Esophagus (tissue), 2 donors: ENCODE results near the gene TBC1D19. TPM values are rescaled to one million over a fixed set of nuclear protein-coding genes. Genes with fewer than 3 reads are reported as not detected.

Experiments used
- H3K27ac ChIP-seq, 2 donors: one replicate each; pipeline ENCODE4 v1.5.1; 2013; ENCODE audit warnings: low read depth in 2 of 2, mild to moderate bottlenecking in 2 of 2, inconsistent platforms in 1 of 2, low read length in 1 of 2, moderate library complexity in 1 of 2
- H3K27me3 ChIP-seq, 2 donors: one replicate each; pipeline ENCODE4 v1.6.1; 2013; ENCODE audit warnings: low read length in 2 of 2, control low read depth in 1 of 2, mild to moderate bottlenecking in 1 of 2; ENCODE audit not compliant: insufficient read depth in 2 of 2, control insufficient read depth in 1 of 2
- H3K36me3 ChIP-seq, 2 donors: one replicate each; pipeline ENCODE4 v1.6.1; 2013; ENCODE audit warnings: low read length in 1 of 2; ENCODE audit not compliant: control insufficient read depth in 2 of 2, insufficient read depth in 2 of 2
- H3K4me1 ChIP-seq, 2 donors: one replicate each; pipeline ENCODE4 v1.6.1; 2013; ENCODE audit warnings: low read length in 1 of 2; ENCODE audit not compliant: control insufficient read depth in 2 of 2, insufficient read depth in 2 of 2
- H3K4me3 ChIP-seq, 2 donors: one replicate each; pipeline ENCODE4 v1.5.1; 2013; ENCODE audit warnings: low read length in 2 of 2, mild to moderate bottlenecking in 2 of 2, low read depth in 1 of 2, moderate library complexity in 1 of 2
- H3K9me3 ChIP-seq, 2 donors: one replicate each; pipeline ENCODE4 v1.6.1; 2013; ENCODE audit warnings: mild to moderate bottlenecking in 2 of 2, low read depth in 1 of 2, low read length in 1 of 2, moderate library complexity in 1 of 2; ENCODE audit not compliant: control insufficient read depth in 2 of 2, insufficient read depth in 1 of 2
- WGBS, 2 donors: extraction: QIAGEN DNeasy Blood & Tissue Kit; methylation state at CpG; one replicate each; pipeline ENCODE4 v1.1.7; 2013; 5-methylcytosine and 5-hydroxymethylcytosine counted together
- polyA plus RNA-seq, 2 donors: library from polyadenylated mRNA; stranded (reverse); fragments of 200-250 nt; gene quantifications; one replicate each; pipeline ENCODE4 v1.2.3, GENCODE V29; 2013
- donor health status: healthy with polysubstance abuse.
- donor health status: Bipolar disorder and iron deficiency.

Gene TBC1D19
- polyA plus RNA-seq, 2 donors, result 0.77 to 1.5 TPM

GRCh38 chr4:26753187-26753586 lies 169.3 kb downstream of the TBC1D19 start:
- no peak overlapping the region for H3K27ac ChIP-seq
- no peaks in the 10 kb centered on the region for H3K4me1 ChIP-seq
- H3K4me3 ChIP-seq, result no peak overlapping the region
- no peaks in the 10 kb centered on the region for H3K27me3 ChIP-seq
- no peaks in the 10 kb centered on the region for H3K36me3 ChIP-seq
- no peaks in the 10 kb centered on the region for H3K9me3 ChIP-seq
- 90 to 93% methylated on average over 2 of the region's 2 CpGs for WGBS, 2 donors

GRCh38 chr4:26753617-26754016 lies 169.7 kb downstream of the TBC1D19 start:
- Histone ChIP-seq H3K4me3 (no peak overlapping the region), H3K36me3 (no peaks in the 10 kb centered on the region), H3K4me1 (no peaks in the 10 kb centered on the region), H3K27me3 (no peaks in the 10 kb centered on the region), H3K9me3 (no peaks in the 10 kb centered on the region), H3K27ac (no peak overlapping the region)
- 58 to 70% methylated on average over 10 of the region's 10 CpGs for WGBS, 2 donors

- H3K4me3 ChIP-seq, result no peak overlapping the region
- no peaks in the 10 kb centered on the region for H3K9me3 ChIP-seq
- no peaks in the 10 kb centered on the region for H3K4me1 ChIP-seq
- WGBS, 2 donors, result 97% methylated on average over 1 of the region's 1 CpG
- no peaks in the 10 kb centered on the region for H3K27me3 ChIP-seq
- no peak overlapping the region for H3K27ac ChIP-seq
- H3K36me3 ChIP-seq, result no peaks in the 10 kb centered on the region
Observed at GRCh38 chr4:26757751-26758150, 173.9 kb downstream of the TBC1D19 start.

GRCh38 chr4:26758899-26759298 lies 175.0 kb downstream of the TBC1D19 start:
- no peaks in the 10 kb centered on the region for H3K36me3 ChIP-seq
- H3K27me3 ChIP-seq, result no peaks in the 10 kb centered on the region
- H3K9me3 ChIP-seq, result no peaks in the 10 kb centered on the region
- no peak overlapping the region for H3K27ac ChIP-seq
- H3K4me3 ChIP-seq, result no peak overlapping the region
- 86 to 88% methylated on average over 1 of the region's 1 CpG for WGBS, 2 donors
- H3K4me1 ChIP-seq, result no peaks in the 10 kb centered on the region

- H3K9me3 ChIP-seq, result no peaks in the 10 kb centered on the region
- WGBS, 2 donors, result 80 to 85% methylated on average over 2 of the region's 2 CpGs
- H3K4me1 ChIP-seq, result no peaks in the 10 kb centered on the region
- H3K36me3 ChIP-seq, result no peaks in the 10 kb centered on the region
- H3K27ac ChIP-seq, result no peak overlapping the region
- H3K4me3 ChIP-seq, result no peak overlapping the region
- H3K27me3 ChIP-seq, result no peaks in the 10 kb centered on the region
Observed at GRCh38 chr4:26762650-26763049, 178.8 kb downstream of the TBC1D19 start.

- Histone ChIP-seq H3K4me1 (no peaks in the 10 kb centered on the region), H3K9me3 (no peaks in the 10 kb centered on the region), H3K27ac (no peak overlapping the region), H3K4me3 (no peak overlapping the region), H3K36me3 (no peaks in the 10 kb centered on the region), H3K27me3 (no peaks in the 10 kb centered on the region)
- WGBS, 2 donors, result 74 to 87% methylated on average over 2 of the region's 2 CpGs
Observed at GRCh38 chr4:26763063-26763462, 179.2 kb downstream of the TBC1D19 start.

GRCh38 chr4:26763648-26764047 lies 179.8 kb downstream of the TBC1D19 start:
- Histone ChIP-seq H3K9me3 (no peaks in the 10 kb centered on the region), H3K4me3 (no peak overlapping the region), H3K4me1 (no peaks in the 10 kb centered on the region), H3K36me3 (no peaks in the 10 kb centered on the region), H3K27ac (no peak overlapping the region), H3K27me3 (no peaks in the 10 kb centered on the region)
- WGBS, 2 donors, result 92 to 93% methylated on average over 3 of the region's 3 CpGs

- Histone ChIP-seq H3K27ac (no peak overlapping the region), H3K27me3 (no peaks in the 10 kb centered on the region), H3K36me3 (no peaks in the 10 kb centered on the region), H3K4me1 (no peaks in the 10 kb centered on the region), H3K4me3 (no peak overlapping the region), H3K9me3 (no peaks in the 10 kb centered on the region)
- 95 to 97% methylated on average over 1 of the region's 1 CpG for WGBS, 2 donors
Observed at GRCh38 chr4:26764231-26764630, 180.3 kb downstream of the TBC1D19 start.

- H3K4me3 ChIP-seq, result no peak overlapping the region
- H3K36me3 ChIP-seq, result no peaks in the 10 kb centered on the region
- no peak overlapping the region for H3K27ac ChIP-seq
- no peaks in the 10 kb centered on the region for H3K9me3 ChIP-seq
- H3K4me1 ChIP-seq, result no peaks in the 10 kb centered on the region
- WGBS, 2 donors, result 81 to 91% methylated on average over 3 of the region's 3 CpGs
- H3K27me3 ChIP-seq, result no peaks in the 10 kb centered on the region
Observed at GRCh38 chr4:26765515-26765914, 181.6 kb downstream of the TBC1D19 start.

- no peak overlapping the region for H3K27ac ChIP-seq
- H3K4me1 ChIP-seq, result no peaks in the 10 kb centered on the region
- H3K9me3 ChIP-seq, result no peaks in the 10 kb centered on the region
- no peak overlapping the region for H3K4me3 ChIP-seq
- no peaks in the 10 kb centered on the region for H3K36me3 ChIP-seq
- WGBS, 2 donors, result 90 to 93% methylated on average over 2 of the region's 2 CpGs
- no peaks in the 10 kb centered on the region for H3K27me3 ChIP-seq
Observed at GRCh38 chr4:26766141-26766540, 182.3 kb downstream of the TBC1D19 start.
